K562 (cell line): ENCODE measurements around the gene FBXO17. TPM values are rescaled to one million over a fixed set of nuclear protein-coding genes. Genes with fewer than 3 reads are reported as not detected.
A peak's percentile ranks its signal among the peaks of the same experiment; 100 is the strongest.

Source experiments
- ARID1B ChIP-seq: fragments of 450-650 bp; IDR thresholded peaks from 2 replicates; pipeline ENCODE4 v1.6.1; 2016; ENCODE audit warnings: antibody characterized with exemption, mild to moderate bottlenecking, inconsistent platforms
- CEBPZ ChIP-seq: fragments of 150-350 bp; IDR thresholded peaks from 2 replicates; pipeline ENCODE4 v1.6.1; 2014; ENCODE audit warnings: low read depth, mild to moderate bottlenecking, low read length, borderline replicate concordance
- GATA2 ChIP-seq: sonication (generic); formaldehyde crosslinking; IDR thresholded peaks from 2 replicates; pipeline ENCODE4 v1.4.0; 2020; ENCODE audit warnings: mild to moderate bottlenecking, missing genetic modification reagents
- HDAC8 ChIP-seq: fragments of 450-650 bp; IDR thresholded peaks from 2 replicates; pipeline ENCODE4 v1.6.1; 2016; ENCODE audit warnings: mild to moderate bottlenecking, missing genetic modification characterization, moderate library complexity, missing compliant biosample characterization
- KLF13 ChIP-seq: fragments of 450-650 bp; IDR thresholded peaks from 2 replicates; pipeline ENCODE4 v1.6.1; 2016; ENCODE audit warnings: missing genetic modification characterization, low read depth, mild to moderate bottlenecking, missing compliant biosample characterization, moderate library complexity, borderline replicate concordance
- PHF20 ChIP-seq: fragments of 450-650 bp; IDR thresholded peaks from 2 replicates; pipeline ENCODE4 v1.6.1; 2018; ENCODE audit not compliant: partially characterized antibody
- PHTF2 ChIP-seq: fragments of 250-450 bp; sonication (Bioruptor Pico); IDR thresholded peaks from 2 replicates; pipeline ENCODE4 v1.5.0; 2021; ENCODE audit warnings: mild to moderate bottlenecking
- TGIF2 ChIP-seq: sonication (generic); formaldehyde crosslinking; IDR thresholded peaks from 2 replicates; pipeline ENCODE4 v1.8.1; 2022; ENCODE audit warnings: mild to moderate bottlenecking, missing genetic modification reagents, moderate library complexity
- ZNF197 ChIP-seq: fragments of 200-800 bp; sonication (Bioruptor generic); IDR thresholded peaks from 2 replicates; pipeline ENCODE4 v1.6.1; 2016; ENCODE audit warnings: low read depth, missing genetic modification characterization, missing compliant biosample characterization
- polyA plus RNA-seq, 8 experiments: library from polyadenylated mRNA; depleted of rRNA in 4 of 8; stranded (reverse) in 5 of 8; unstranded in 3 of 8; fragments of >200 nt; fragmentation: Nextera tagmentation in 2 of 8; fragmentation: Illumina TruSeq in 1 of 8; extraction: Ambion mirVana in 2 of 8; extraction: Trizol in 1 of 8; gene quantifications; 2 replicates each; pipeline versions ENCODE4 v1.2.1 to v1.2.3, GENCODE V29; 2011 to 2014; ENCODE audit warnings: inconsistent platforms in 1 of 8, missing spikeins in 1 of 8
- total RNA-seq, 7 experiments: library from RNA; depleted of rRNA in 6 of 7; stranded (reverse); fragments of >200 nt in 6 of 7; fragmentation: Illumina TruSeq in 2 of 7; extraction: Trizol in 2 of 7; gene quantifications; 2 replicates each; pipeline versions ENCODE4 v1.2.1 to v1.2.3, GENCODE V29; 2011 to 2021; ENCODE audit warnings: low replicate concordance in 1 of 7

FBXO17 gene
- total and polyA plus RNA-seq, 9 of the 15 experiments (the other 6 are each of a cell fraction or from before 2014, with no cell fraction given), result 4.1 to 27.1 (median 19.0) TPM

GRCh38 chr19:39024875-39025641, 49.5 kb upstream of the FBXO17 start (continued):
- TF ChIP-seq HDAC8 (no peak), KLF13 (tag) (no peak), CEBPZ (no peak), ZNF197 (CRISPR knock-in tag) (no peak), GATA2 (peak; percentile 54), PHF20 (no peak), TGIF2 (no peak), ARID1B (peak; percentile 93), PHTF2 (CRISPR knock-in tag) (no peak)
- TF ChIP-seq, all 486 proteins: peak for 19
